Inferior parietal cortex (tissue), 1 donor: Measurements from ENCODE around the gene ZNF552.

Experiments
- DNase-seq: peaks from one replicate; pipeline ENCODE4 v3.0.0-alpha.2; 2016; ENCODE audit errors: extremely low spot score

ZNF552 gene

GRCh38 chr19:57776764-57777296 lies 37.9 kb downstream of the ZNF552 start:
- no peak for DNase-seq

GRCh38 chr19:57773488-57773887 lies 41.2 kb downstream of the ZNF552 start:
- DNase-seq: no peak

GRCh38 chr19:57771417-57771816 lies 43.3 kb downstream of the ZNF552 start:
- no peak for DNase-seq

- peak; percentile 96 for DNase-seq
These were observed 45.2 kb downstream of the ZNF552 start, which contains the start of gene ZNF586 for GRCh38 chr19:57769345-57770131. Gene ZNF586, plus strand, starts transcription at chr19:57769676. Its CDS starts 167 bp downstream, at chr19:57769843.

- DNase-seq: no peak
These were observed 55.6 kb downstream of the ZNF552 start for GRCh38 chr19:57759096-57759495.

- DNase-seq: no peak
These were observed 56.8 kb downstream of the ZNF552 start for GRCh38 chr19:57757941-57758340.
